ENCODE data around the gene DPY19L3. TPM values are rescaled to one million over a fixed set of nuclear protein-coding genes. Genes with fewer than 3 reads are reported as not detected.

DPY19L3 gene
- total RNA-seq, 4 donors from 2014 or later: 2.3 to 9.9 (median 7.5) TPM

GRCh38 chr19:32407004-32407992 is 1.7 kb downstream of the DPY19L3 start:
- no peaks in the 10 kb centered on the region for H3K9me3 ChIP-seq
- intact Hi-C loops (cut with DNase I; ENCODE audit: low total_unique reads) (no loop called here), in situ Hi-C loops (cut with MboI; ENCODE audit: low sequenced_read_pairs in 4 of 4) (loop anchor here in 2 of 4 donors (10.0 kb wide), 2 partner anchors 52 to 72 kb away; no protein-coding TSS in a partner anchor)
- peaks cover 0 to 39% of the 10 kb centered on the region in 2 donors for H3K36me3 ChIP-seq
- DNase-seq: no peak
- no peak for TF ChIP-seq CTCF (IDR thresholded peaks at IDR 0.05 in 4 of 5, conservative IDR thresholded peaks at IDR 0.05 in 1 of 5)
- TF ChIP-seq POLR2A (IDR thresholded peaks at IDR 0.05): no peak
- no peaks in the 10 kb centered on the region for H3K27me3 ChIP-seq
- peak overlapping the region in 1 of 4 donors; percentile 100 for H3K27ac ChIP-seq
- peaks cover 12 to 20% of the 10 kb centered on the region in 2 donors for H3K4me1 ChIP-seq
- no peak for ATAC-seq
- H3K4me3 ChIP-seq: no peak overlapping the region

DNA sequence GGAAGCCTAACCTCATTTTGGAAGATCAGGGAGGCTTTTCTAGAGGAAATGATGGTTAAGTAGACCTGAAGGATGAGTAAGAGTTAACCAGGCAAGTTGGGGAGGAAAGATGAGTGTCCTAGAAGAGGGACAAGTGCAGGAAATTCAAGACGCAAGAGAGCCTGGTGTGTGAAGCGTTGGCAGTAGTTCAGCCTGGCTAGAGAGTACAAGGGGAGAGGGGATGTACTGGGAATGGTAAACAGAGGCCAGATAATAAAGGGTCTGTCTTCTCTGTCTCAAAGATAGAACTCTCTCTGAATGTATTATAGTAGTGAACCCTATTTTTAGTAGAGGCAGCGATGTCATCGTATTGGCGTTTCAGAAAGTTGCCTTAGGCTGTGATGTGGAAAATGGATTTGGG is 9.7 kb downstream of the DPY19L3 start:
- ATAC-seq: no peak
- intact Hi-C loops (cut with DNase I; ENCODE audit: low total_unique reads): no loop called here
- Histone ChIP-seq H3K4me1 (no peaks in the 10 kb centered on the region), H3K27me3 (no peaks in the 10 kb centered on the region), H3K27ac (no peak overlapping the region), H3K4me3 (no peak overlapping the region), H3K36me3 (peaks cover 0 to 32% of the 10 kb centered on the region in 2 donors), H3K9me3 (no peaks in the 10 kb centered on the region)
- DNase-seq: no peak
- TF ChIP-seq CTCF (IDR thresholded peaks at IDR 0.05 in 4 of 5, conservative IDR thresholded peaks at IDR 0.05 in 1 of 5) (no peak), POLR2A (IDR thresholded peaks at IDR 0.05) (no peak)
- in situ Hi-C loops (cut with MboI; ENCODE audit: low sequenced_read_pairs in 4 of 4): no loop called here

DNA sequence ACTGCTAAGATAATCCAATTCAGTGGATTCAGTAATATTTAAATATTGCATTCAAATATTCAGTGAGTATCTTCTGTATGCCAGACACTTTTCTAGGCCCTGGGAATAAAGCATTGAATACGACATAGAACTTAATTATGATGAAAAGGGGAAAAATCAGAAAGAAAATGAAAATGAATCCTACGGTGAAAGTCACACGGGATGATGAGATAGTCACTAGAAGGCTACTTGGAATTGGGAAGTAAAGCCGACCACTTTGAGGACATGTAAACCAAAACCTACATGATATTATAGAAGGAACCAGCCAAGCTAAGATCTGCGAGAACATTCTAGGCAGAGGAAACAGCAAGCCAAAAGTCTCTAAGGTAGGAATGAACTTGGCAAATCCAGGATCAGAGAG is 10.1 kb downstream of the DPY19L3 start:
- Histone ChIP-seq H3K27ac (no peak overlapping the region), H3K27me3 (no peaks in the 10 kb centered on the region), H3K36me3 (peaks cover 0 to 30% of the 10 kb centered on the region in 2 donors), H3K9me3 (no peaks in the 10 kb centered on the region), H3K4me3 (no peak overlapping the region), H3K4me1 (no peaks in the 10 kb centered on the region)
- no peak for TF ChIP-seq POLR2A (IDR thresholded peaks at IDR 0.05)
- TF ChIP-seq CTCF (IDR thresholded peaks at IDR 0.05 in 4 of 5, conservative IDR thresholded peaks at IDR 0.05 in 1 of 5): no peak
- DNase-seq (no peak), ATAC-seq (no peak)
- intact Hi-C loops (cut with DNase I; ENCODE audit: low total_unique reads): no loop called here
- in situ Hi-C loops (cut with MboI; ENCODE audit: low sequenced_read_pairs in 4 of 4): no loop called here

GRCh38 chr19:32416749-32417456 is 11.3 kb downstream of the DPY19L3 start:
- in situ Hi-C loops (cut with MboI; ENCODE audit: low sequenced_read_pairs in 4 of 4): no loop called here
- intact Hi-C loops (cut with DNase I; ENCODE audit: low total_unique reads): no loop called here
- DNase-seq: no peak
- Histone ChIP-seq H3K4me1 (no peaks in the 10 kb centered on the region), H3K27ac (no peak overlapping the region), H3K36me3 (peaks cover 0 to 21% of the 10 kb centered on the region in 2 donors), H3K4me3 (no peak overlapping the region), H3K27me3 (no peaks in the 10 kb centered on the region), H3K9me3 (no peaks in the 10 kb centered on the region)
- TF ChIP-seq POLR2A (IDR thresholded peaks at IDR 0.05): no peak
- no peak for TF ChIP-seq CTCF (IDR thresholded peaks at IDR 0.05 in 4 of 5, conservative IDR thresholded peaks at IDR 0.05 in 1 of 5)
- no peak for ATAC-seq
